ENCODE results near the gene PRKD1. TPM values are rescaled to one million over a fixed set of nuclear protein-coding genes. Genes with fewer than 3 reads are reported as not detected.
A peak's percentile ranks its signal among the peaks of the same experiment; 100 is the strongest.

Gene PRKD1
- total RNA-seq, 1 donor from 2014 or later, result 6.7 TPM

DNA sequence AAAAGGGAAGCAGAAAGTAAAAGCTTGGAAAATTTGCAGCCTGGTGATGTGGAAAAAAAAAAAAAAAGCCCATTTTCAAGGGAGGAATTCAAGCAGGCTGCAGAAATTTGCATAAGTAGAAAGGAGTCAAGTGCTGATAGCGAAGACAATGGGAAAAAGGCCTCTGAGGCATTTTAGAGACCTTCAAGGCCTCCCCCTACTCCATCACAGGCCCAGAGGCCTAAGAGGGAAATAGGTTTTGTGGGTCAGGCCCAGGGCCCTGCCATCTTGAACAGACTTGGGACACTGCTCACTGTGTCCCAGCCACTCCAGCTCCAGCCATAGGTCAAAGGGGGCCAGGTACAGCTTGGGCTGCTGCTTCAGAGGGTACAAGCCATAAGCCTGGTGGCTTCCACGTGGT, 13.8 kb upstream of the PRKD1 start:
- H3K27ac Mint-ChIP-seq, result no peak overlapping the region
- H3K27me3 Mint-ChIP-seq, result no peaks in the 10 kb centered on the region
- no peak for DNase-seq
- no peak overlapping the region for H3K4me3 Mint-ChIP-seq
- POLR2A ChIA-PET, result no interaction called here
- no peaks in the 10 kb centered on the region for H3K36me3 Mint-ChIP-seq (ENCODE audit: low read depth)
- H3K4me1 Mint-ChIP-seq, result no peaks in the 10 kb centered on the region
- intact Hi-C loops (cut with micrococcal nuclease), result no loop called here
- no peak for TF ChIP-seq CTCF (IDR thresholded peaks at IDR 0.05)
- peaks cover 11% of the 10 kb centered on the region for H3K9me3 Mint-ChIP-seq
- no peak for ATAC-seq (ENCODE audit: low read depth)
- CTCF ChIA-PET, result no interaction called here

DNA sequence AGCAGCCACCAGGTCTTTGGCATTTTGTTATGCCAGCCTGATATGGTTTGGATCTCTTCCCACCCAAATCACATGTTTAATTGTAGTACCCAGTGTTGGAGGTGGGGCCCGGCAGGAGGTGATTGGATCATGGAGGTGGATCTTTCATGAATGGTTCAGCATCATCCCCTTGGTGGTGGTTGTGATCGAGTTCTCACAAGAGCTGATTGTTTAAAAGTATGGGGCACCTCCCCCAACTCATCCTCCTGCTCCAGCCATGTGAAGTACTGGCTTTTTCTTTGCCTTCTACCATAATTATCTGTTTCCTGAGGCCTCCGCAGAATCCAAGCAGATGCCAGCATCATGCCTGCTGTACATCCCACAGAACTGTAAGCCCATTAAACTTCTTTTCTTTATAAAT, 12.8 kb upstream of the PRKD1 start:
- TF ChIP-seq CTCF (IDR thresholded peaks at IDR 0.05), result no peak
- no peaks in the 10 kb centered on the region for H3K4me1 Mint-ChIP-seq
- peaks cover 8% of the 10 kb centered on the region for H3K9me3 Mint-ChIP-seq
- H3K27ac Mint-ChIP-seq, result no peak overlapping the region
- intact Hi-C loops (cut with micrococcal nuclease), result no loop called here
- no peaks in the 10 kb centered on the region for H3K36me3 Mint-ChIP-seq (ENCODE audit: low read depth)
- H3K4me3 Mint-ChIP-seq, result no peak overlapping the region
- POLR2A ChIA-PET, result no interaction called here
- H3K27me3 Mint-ChIP-seq, result no peaks in the 10 kb centered on the region
- ATAC-seq (ENCODE audit: low read depth) (no peak), DNase-seq (no peak)
- CTCF ChIA-PET, result no interaction called here

DNA sequence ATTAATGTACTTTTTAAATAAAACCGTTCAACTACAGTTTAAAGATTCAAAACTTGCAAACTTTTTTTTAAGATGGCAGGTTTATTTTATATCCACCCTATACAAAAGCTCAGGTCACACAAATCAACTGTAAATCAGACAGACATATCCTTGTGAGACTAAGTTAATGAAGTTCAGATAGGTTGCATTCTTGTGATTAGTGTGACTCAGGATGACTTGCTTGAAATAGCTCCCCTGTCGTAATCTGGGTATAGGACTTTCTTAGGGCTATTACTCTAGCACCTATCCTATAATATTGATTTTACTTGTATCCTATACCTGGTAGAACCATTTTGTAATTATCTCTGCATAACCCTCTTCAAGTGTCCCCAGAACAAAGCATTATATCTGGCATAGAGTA, 9.5 kb upstream of the PRKD1 start:
- H3K4me3 Mint-ChIP-seq, result no peak overlapping the region
- no peaks in the 10 kb centered on the region for H3K9me3 Mint-ChIP-seq
- intact Hi-C loops (cut with micrococcal nuclease), result no loop called here
- no peaks in the 10 kb centered on the region for H3K36me3 Mint-ChIP-seq (ENCODE audit: low read depth)
- no peak for ATAC-seq (ENCODE audit: low read depth)
- H3K27ac Mint-ChIP-seq, result no peak overlapping the region
- POLR2A ChIA-PET, result interaction anchor here (0.5 kb wide), 1 partner anchor 10 kb away, joined by 5 read pairs; no protein-coding TSS in a partner anchor
- no peaks in the 10 kb centered on the region for H3K4me1 Mint-ChIP-seq
- CTCF ChIA-PET, result no interaction called here
- no peaks in the 10 kb centered on the region for H3K27me3 Mint-ChIP-seq
- TF ChIP-seq CTCF (IDR thresholded peaks at IDR 0.05), result no peak
- no peak for DNase-seq

- CTCF ChIA-PET, result no interaction called here
- Mint-ChIP-seq H3K4me1 (peaks cover 8% of the 10 kb centered on the region), H3K36me3 (ENCODE audit: low read depth) (peaks cover 2% of the 10 kb centered on the region), H3K9me3 (no peaks in the 10 kb centered on the region), H3K4me3 (no peak overlapping the region), H3K27me3 (peaks cover 14% of the 10 kb centered on the region), H3K27ac (no peak overlapping the region)
- DNase-seq (no peak), ATAC-seq (ENCODE audit: low read depth) (no peak)
- intact Hi-C loops (cut with micrococcal nuclease), result no loop called here
- POLR2A ChIA-PET, result no interaction called here
- no peak for TF ChIP-seq CTCF (IDR thresholded peaks at IDR 0.05)
These were observed 2.6 kb upstream of the PRKD1 start for GRCh38 chr14:29930283-29930682.

DNA sequence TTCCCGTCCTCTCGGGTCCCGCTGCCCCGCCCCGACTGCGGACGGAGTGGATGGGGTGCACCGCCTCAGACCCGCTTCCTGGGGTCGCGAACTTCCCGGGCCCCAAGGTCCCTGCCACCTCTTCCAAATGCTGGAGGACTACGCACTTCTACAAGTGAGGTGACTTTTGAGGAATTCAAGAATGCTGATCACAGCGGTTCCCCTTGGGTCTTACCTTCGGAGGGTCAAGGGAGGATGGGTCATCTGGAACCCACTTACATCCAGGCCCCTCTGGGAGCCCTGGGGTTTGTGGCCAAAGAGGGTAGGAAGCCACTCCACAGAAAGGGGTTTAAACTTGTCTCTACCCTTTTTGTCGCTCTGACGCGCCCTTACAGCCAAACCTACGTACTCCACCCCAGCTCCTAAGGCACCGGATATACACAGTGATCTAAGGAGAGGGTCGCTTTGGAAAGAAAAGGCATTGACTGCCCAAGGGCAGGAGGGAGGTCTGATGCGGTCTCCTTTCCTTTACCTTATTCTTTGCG, 532 bp upstream of the PRKD1 start:
- DNase-seq (no peak), ATAC-seq (ENCODE audit: low read depth) (no peak)
- intact Hi-C loops (cut with micrococcal nuclease), result loop anchor here (5.0 kb wide), 1 partner anchor 186 kb away; no protein-coding TSS in a partner anchor
- ChIA-PET POLR2A (no interaction called here), CTCF (interaction anchor here (1.0 to 1.5 kb wide), 2 partner anchors 71 to 378 kb away, joined by 3 read pairs; no protein-coding TSS in a partner anchor)
- peaks cover 2% of the 10 kb centered on the region for H3K36me3 Mint-ChIP-seq (ENCODE audit: low read depth)
- no peaks in the 10 kb centered on the region for H3K9me3 Mint-ChIP-seq
- no peak for TF ChIP-seq CTCF (IDR thresholded peaks at IDR 0.05)
- H3K4me3 Mint-ChIP-seq, result peak overlapping the region; percentile 61
- H3K27ac Mint-ChIP-seq, result no peak overlapping the region
- peaks cover 18% of the 10 kb centered on the region for H3K27me3 Mint-ChIP-seq
- peaks cover 8% of the 10 kb centered on the region for H3K4me1 Mint-ChIP-seq

All from activated B cell treated with CpG ODN at 0.5 μM for 24 hours (primary cell).